Measurements from ENCODE around the gene CDH5. TPM values are rescaled to one million over a fixed set of nuclear protein-coding genes. Genes with fewer than 3 reads are reported as not detected.

CDH5 gene
- total RNA-seq, 2 donors from 2014 or later: 0.18 TPM; not detected in 1

GRCh38 chr16:66438536-66438935, 72.0 kb downstream of the CDH5 start:
- Mint-ChIP-seq H3K9me3 (no peaks in the 10 kb centered on the region), H3K4me1 (peaks cover 7% of the 10 kb centered on the region), H3K4me3 (no peak overlapping the region), H3K27me3 (ENCODE audit: insufficient read depth) (peaks cover 64% of the 10 kb centered on the region), H3K27ac (no peak overlapping the region), H3K36me3 (ENCODE audit: low read depth) (no peaks in the 10 kb centered on the region)
- Histone ChIP-seq H3K9me3 (ENCODE audit: control insufficient read depth, low read length) (no peaks in the 10 kb centered on the region), H3K27ac (ENCODE audit: low read depth, low read length) (no peak overlapping the region), H3K4me1 (ENCODE audit: control insufficient read depth, insufficient read depth, low read length) (peaks cover 2% of the 10 kb centered on the region), H3K4me3 (ENCODE audit: low read length) (no peak overlapping the region), H3K9ac (ENCODE audit: extremely low read depth, low read length, poor library complexity, severe bottlenecking) (no peak overlapping the region), H3K36me3 (ENCODE audit: control insufficient read depth, insufficient read depth, low read length) (no peaks in the 10 kb centered on the region), H3K27me3 (ENCODE audit: control insufficient read depth, insufficient read depth, low read length, poor library complexity, severe bottlenecking) (no peaks in the 10 kb centered on the region)
- DNase-seq: no peak
- no peak for TF ChIP-seq CTCF (conservative IDR thresholded peaks at IDR 0.05)
- WGBS, 2 experiments (ENCODE audit: insufficient coverage in 1 of 2, insufficient read length in 1 of 2): 89 to 93% methylated on average over 6 to 8 of the region's 8 CpGs

GRCh38 chr16:66439051-66439730, 72.7 kb downstream of the CDH5 start:
- no peaks in the 10 kb centered on the region for H3K27me3 ChIP-seq (ENCODE audit: control insufficient read depth, insufficient read depth, low read length, poor library complexity, severe bottlenecking)
- no peak overlapping the region for H3K27ac Mint-ChIP-seq
- peaks cover 63% of the 10 kb centered on the region for H3K27me3 Mint-ChIP-seq (ENCODE audit: insufficient read depth)
- H3K36me3 ChIP-seq (ENCODE audit: control insufficient read depth, insufficient read depth, low read length): no peaks in the 10 kb centered on the region
- DNase-seq: no peak
- H3K4me3 Mint-ChIP-seq: no peak overlapping the region
- 89 to 100% methylated on average over 1 to 5 of the region's 5 CpGs for WGBS, 2 experiments (ENCODE audit: insufficient coverage in 1 of 2, insufficient read length in 1 of 2)
- H3K9me3 ChIP-seq (ENCODE audit: control insufficient read depth, low read length): no peaks in the 10 kb centered on the region
- no peak overlapping the region for H3K9ac ChIP-seq (ENCODE audit: extremely low read depth, low read length, poor library complexity, severe bottlenecking)
- no peak overlapping the region for H3K27ac ChIP-seq (ENCODE audit: low read depth, low read length)
- H3K4me1 ChIP-seq (ENCODE audit: control insufficient read depth, insufficient read depth, low read length): no peaks in the 10 kb centered on the region
- no peak for TF ChIP-seq CTCF (conservative IDR thresholded peaks at IDR 0.05)
- peaks cover 4% of the 10 kb centered on the region for H3K4me1 Mint-ChIP-seq
- H3K9me3 Mint-ChIP-seq: no peaks in the 10 kb centered on the region
- no peak overlapping the region for H3K4me3 ChIP-seq (ENCODE audit: low read length)
- no peaks in the 10 kb centered on the region for H3K36me3 Mint-ChIP-seq (ENCODE audit: low read depth)

GRCh38 chr16:66440271-66440802, 73.8 kb downstream of the CDH5 start:
- Histone ChIP-seq H3K36me3 (ENCODE audit: control insufficient read depth, insufficient read depth, low read length) (no peaks in the 10 kb centered on the region), H3K4me1 (ENCODE audit: control insufficient read depth, insufficient read depth, low read length) (no peaks in the 10 kb centered on the region), H3K9ac (ENCODE audit: extremely low read depth, low read length, poor library complexity, severe bottlenecking) (no peak overlapping the region), H3K9me3 (ENCODE audit: control insufficient read depth, low read length) (no peaks in the 10 kb centered on the region), H3K27me3 (ENCODE audit: control insufficient read depth, insufficient read depth, low read length, poor library complexity, severe bottlenecking) (no peaks in the 10 kb centered on the region), H3K4me3 (ENCODE audit: low read length) (no peak overlapping the region), H3K27ac (ENCODE audit: low read depth, low read length) (no peak overlapping the region)
- Mint-ChIP-seq H3K4me3 (no peak overlapping the region), H3K27ac (no peak overlapping the region), H3K4me1 (peaks cover 4% of the 10 kb centered on the region), H3K36me3 (ENCODE audit: low read depth) (no peaks in the 10 kb centered on the region), H3K27me3 (ENCODE audit: insufficient read depth) (peaks cover 54% of the 10 kb centered on the region), H3K9me3 (no peaks in the 10 kb centered on the region)
- no peak for TF ChIP-seq CTCF (conservative IDR thresholded peaks at IDR 0.05)
- peak; percentile 39 for DNase-seq
- 87 to 92% methylated on average over 9 to 10 of the region's 10 CpGs for WGBS, 2 experiments (ENCODE audit: insufficient coverage in 1 of 2, insufficient read length in 1 of 2)
